HepG2 (cell line): Measurements from ENCODE around the gene PACS2. TPM values are rescaled to one million over a fixed set of nuclear protein-coding genes. Genes with fewer than 3 reads are reported as not detected.

Experiments
- ATAC-seq: fragments of 200-7000 bp; cut with Tn5 transposase; 3 replicates; pipeline ENCODE4 v1.9.1; 2020; ENCODE audit warnings: mild to moderate bottlenecking, moderate library complexity
- BruUV-seq: library from RNA; stranded (reverse); fragments of 400-500 nt; replicated peaks from 2 replicates; lab custom pipeline; 2021; lab: Mats Ljungman, UMichigan
- CTCF ChIA-PET: fragments of 300-600 bp; formaldehyde crosslinking; extraction: SDS; loops from one replicate; lab custom pipeline; 2021; ENCODE audit warnings: low total read pairs, inconsistent platforms, low intra/inter-chr PET ratio; lab: Yijun Ruan, JAX
- POLR2A ChIA-PET: fragments of 350-600 bp; sonication (Branson Sonifier 250); formaldehyde crosslinking; loops from one replicate; lab custom pipeline; 2020; ENCODE audit warnings: antibody characterized with exemption, inconsistent platforms; lab: Yijun Ruan, JAX
- DNase-seq: peaks from one replicate; pipeline ENCODE4 v3.0.0-alpha.2; 2015; ENCODE audit warnings: low spot score
- FAIRE-seq: peaks from 3 replicates; lab custom pipeline; 2011; peaks lifted over from hg19 to GRCh38; lab: Jason Lieb, UNC
- H2AFZ ChIP-seq: one replicate; pipeline ENCODE4 v1.6.1; 2011; ENCODE audit warnings: low read length, inconsistent platforms
- H3K27ac ChIP-seq: fragments of 300-600 bp; 3 replicates; pipeline ENCODE4 v1.8.0; 2011; ENCODE audit warnings: mixed run types, mild to moderate bottlenecking, mixed read lengths, low read length, inconsistent platforms; ENCODE audit not compliant: insufficient read depth; ENCODE audit errors: extremely low read length
- H3K27me3 ChIP-seq, 2 experiments: fragments of 200-600 bp in 1 of 2; 2 replicates in 1 of 2; 3 replicates in 1 of 2; pipeline versions ENCODE4 v1.6.0 to v1.8.0; 2011; ENCODE audit warnings: low read length in 2 of 2, mild to moderate bottlenecking in 2 of 2, moderate library complexity in 2 of 2, inconsistent platforms in 1 of 2; ENCODE audit not compliant: insufficient read depth in 2 of 2, control insufficient read depth in 1 of 2
- H3K36me3 ChIP-seq, 2 experiments: fragments of 200-600 bp in 1 of 2; replicated peaks in 1 of 2; 2 replicates in 1 of 2; 3 replicates in 1 of 2; pipeline versions ENCODE4 v1.5.1 to v1.8.0; 2011; ENCODE audit warnings: low read length in 2 of 2, inconsistent platforms in 1 of 2; ENCODE audit not compliant: insufficient read depth in 2 of 2, control insufficient read depth in 1 of 2
- H3K4me1 ChIP-seq: 2 replicates; pipeline ENCODE4 v1.5.1; 2012; ENCODE audit warnings: low read length, inconsistent platforms; ENCODE audit not compliant: insufficient read depth
- H3K4me2 ChIP-seq: 2 replicates; pipeline ENCODE4 v1.6.0; 2011; ENCODE audit warnings: low read depth, low read length, inconsistent platforms
- H3K4me3 ChIP-seq, 3 experiments: fragments of 200-600 bp in 1 of 3; sonication (generic), shearing (Covaris generic) in 1 of 3; replicated peaks in 1 of 3; 2 replicates each; pipeline ENCODE4 v1.5.1; 2011 to 2016; ENCODE audit warnings: low read length in 3 of 3, inconsistent platforms in 2 of 3, low read depth in 2 of 3, mild to moderate bottlenecking in 2 of 3, control low read depth in 1 of 3, mixed read lengths in 1 of 3; ENCODE audit not compliant: insufficient read depth in 1 of 3
- H3K79me2 ChIP-seq: one replicate; pipeline ENCODE4 v1.6.1; 2011; ENCODE audit warnings: low read length, inconsistent platforms; ENCODE audit not compliant: insufficient read depth
- H3K9ac ChIP-seq: 2 replicates; pipeline ENCODE4 v1.6.0; 2011; ENCODE audit warnings: mild to moderate bottlenecking, low read depth, low read length, inconsistent platforms; ENCODE audit not compliant: insufficient read depth
- H3K9me3 ChIP-seq: 2 replicates; pipeline ENCODE4 v1.5.1; 2012; ENCODE audit warnings: mild to moderate bottlenecking, low read length
- H4K20me1 ChIP-seq: 2 replicates; pipeline ENCODE4 v1.6.0; 2011; ENCODE audit warnings: inconsistent platforms, mild to moderate bottlenecking, low read length, moderate library complexity; ENCODE audit not compliant: insufficient read depth
- DR1 ChIP-seq: sonication (generic); formaldehyde crosslinking; IDR thresholded peaks from 2 replicates; pipeline ENCODE4 v1.8.0; 2021; ENCODE audit warnings: mild to moderate bottlenecking, missing genetic modification reagents, inconsistent platforms
- ELF1 ChIP-seq: sonication (generic); formaldehyde crosslinking; IDR thresholded peaks from 2 replicates; pipeline ENCODE4 v1.4.0; 2020; ENCODE audit warnings: missing genetic modification reagents
- ELF3 ChIP-seq: IDR thresholded peaks from 2 replicates; pipeline ENCODE4 v1.6.1; 2016; ENCODE audit warnings: missing genetic modification reagents, missing compliant biosample characterization
- GABPA ChIP-seq, 2 experiments: IDR thresholded peaks; 2 replicates each; pipeline ENCODE4 v1.6.1; 2011 to 2016; ENCODE audit warnings: low read depth in 2 of 2, low read length in 1 of 2, missing biosample characterization in 1 of 2, missing genetic modification characterization in 1 of 2
- HNF4A ChIP-seq: sonication (generic); formaldehyde crosslinking; IDR thresholded peaks from 2 replicates; pipeline ENCODE4 v1.4.0; 2020; ENCODE audit warnings: missing genetic modification reagents
- KAT8 ChIP-seq: IDR thresholded peaks from 2 replicates; pipeline ENCODE4 v1.6.1; 2016; ENCODE audit warnings: missing genetic modification reagents, missing compliant biosample characterization
- SMAD9 ChIP-seq: sonication (generic); formaldehyde crosslinking; IDR thresholded peaks from 2 replicates; pipeline ENCODE4 v1.5.1; 2020; ENCODE audit warnings: mild to moderate bottlenecking, missing genetic modification reagents
- SPEN ChIP-seq: sonication (generic); formaldehyde crosslinking; IDR thresholded peaks from 2 replicates; pipeline ENCODE4 v1.5.1; 2020; ENCODE audit warnings: low read depth, mild to moderate bottlenecking, missing genetic modification reagents
- ZMAT3 ChIP-seq: sonication (generic); formaldehyde crosslinking; conservative IDR thresholded peaks from 2 replicates; pipeline ENCODE4 v1.7.0; 2021; ENCODE audit warnings: missing genetic modification reagents
- ZNF17 ChIP-seq: sonication (generic); formaldehyde crosslinking; IDR thresholded peaks from 2 replicates; pipeline ENCODE4 v1.5.0; 2020; ENCODE audit warnings: mild to moderate bottlenecking, missing genetic modification reagents
- ZNF317 ChIP-seq: sonication (generic); formaldehyde crosslinking; IDR thresholded peaks from 2 replicates; pipeline ENCODE4 v1.5.0; 2020; ENCODE audit warnings: mild to moderate bottlenecking, missing genetic modification reagents
- ZNF674 ChIP-seq: sonication (generic); formaldehyde crosslinking; IDR thresholded peaks from 2 replicates; pipeline ENCODE4 v1.5.0; 2020; ENCODE audit warnings: low read depth, mild to moderate bottlenecking, missing genetic modification reagents
- WGBS: methylation state at CpG from one replicate; pipeline ENCODE4 v1.1.6; 2017; ENCODE audit warnings: low lambda C conversion rate; 5-methylcytosine and 5-hydroxymethylcytosine counted together
- in situ Hi-C: cut with HindIII; loops from 2 replicates; pipeline ENCODE4 v1.10.0; 2017; ENCODE audit warnings: low pct_unique_long_range_greater_than_20kb; ENCODE audit not compliant: extremely low pct_ligation_motif_present
- intact Hi-C: fragments of 100-400 bp; cut with micrococcal nuclease; formaldehyde crosslinking; loops from one replicate; pipeline ENCODE4 v1.10.0; 2022; ENCODE audit not compliant: unreplicated experiment
- polyA plus RNA-seq, 8 experiments: library from polyadenylated mRNA; depleted of rRNA in 3 of 8; stranded (reverse) in 7 of 8; unstranded in 1 of 8; fragments of >200 nt; fragmentation: Illumina TruSeq in 4 of 8; extraction: Trizol in 4 of 8; gene quantifications; 2 replicates each; pipeline versions ENCODE4 v1.2.1 to v1.2.3, GENCODE V29; 2011 to 2016; ENCODE audit warnings: low read depth in 4 of 8, missing spikeins in 1 of 8, mixed read lengths in 1 of 8; ENCODE audit not compliant: insufficient read depth in 1 of 8
- total RNA-seq, 5 experiments: library from RNA; depleted of rRNA; stranded (reverse); fragments of >200 nt; fragmentation: Illumina TruSeq; extraction: Trizol; gene quantifications; 2 replicates each; pipeline ENCODE4 v1.2.3, GENCODE V29; 2016; ENCODE audit warnings: low read depth in 1 of 5

Gene PACS2
- total and polyA plus RNA-seq, 2 of the 13 experiments (the other 11 are each of a cell fraction or from before 2014, with no cell fraction given): 23.6 to 27.6 TPM

GRCh38 chr14:105346200-105346533 lies 31.6 kb downstream of the PACS2 start:
- Histone ChIP-seq H3K36me3 (no peaks in the 10 kb centered on the region), H3K4me1 (peaks cover 27% of the 10 kb centered on the region), H3K27ac (peak overlapping the region; percentile 54), H4K20me1 (0 out of 2 replicates have a peak, but pooled peaks cover 8% of the 10 kb centered on the region), H3K27me3 (no peaks in the 10 kb centered on the region), H3K4me2 (peak overlapping the region; percentile 80), H3K9me3 (no peaks in the 10 kb centered on the region), H2AFZ (no peak overlapping the region), H3K79me2 (peaks cover 2% of the 10 kb centered on the region), H3K4me3 (peak overlapping the region in 2 of 3 experiments; percentile 11 to 49; a peak in 2 of 6 replicates), H3K9ac (0 out of 2 replicates have a peak overlapping the region, but pooled peaks have one; percentile 44)
- ATAC-seq: peak; percentile 63
- in situ Hi-C loops: no loop called here
- FAIRE-seq: no peak
- intact Hi-C loops: no loop called here
- no peak for DNase-seq
- ChIA-PET POLR2A (no interaction called here), CTCF (no interaction called here)
- no TSS peak for BruUV-seq
- no peak for TF ChIP-seq SMAD9 (CRISPR knock-in tag)
- no peak for TF ChIP-seq DR1
- no peak for TF ChIP-seq ZNF674 (CRISPR knock-in tag)
- TF ChIP-seq ELF1: 0 out of 2 replicates have a peak, but pooled peaks have one; percentile 13
- TF ChIP-seq ELF3 (CRISPR knock-in tag): peak; percentile 54
- TF ChIP-seq ZNF17 (CRISPR knock-in tag): no peak
- no peak for TF ChIP-seq GABPA (IDR thresholded peaks at IDR 0.05; ENCODE audit: low read depth, low read length)
- 0 out of 2 replicates have a peak, but pooled peaks have one; percentile 17 for TF ChIP-seq GABPA (CRISPR knock-in tag; IDR thresholded peaks at IDR 0.05; ENCODE audit: low read depth)
- no peak for TF ChIP-seq ZMAT3 (CRISPR knock-in tag)
- TF ChIP-seq HNF4A (CRISPR knock-in tag): 0 out of 2 replicates have a peak, but pooled peaks have one; percentile 27
- TF ChIP-seq ZNF317 (CRISPR knock-in tag): 0 out of 2 replicates have a peak, but pooled peaks have one; percentile 1
- TF ChIP-seq KAT8 (CRISPR knock-in tag): no peak
- no peak for TF ChIP-seq SPEN
- WGBS: 28% methylated on average over 11 of the region's 13 CpGs
